ENCODE measurements around the gene MTNR1B. TPM values are rescaled to one million over a fixed set of nuclear protein-coding genes. Genes with fewer than 3 reads are reported as not detected.

Gene MTNR1B
- total RNA-seq, 1 donor from 2014 or later: not detected

- DNase-seq (ENCODE audit: low read depth) (peak; percentile 35), FAIRE-seq (no peak)
- Histone ChIP-seq H3K36me3 (ENCODE audit: control insufficient read depth, insufficient read depth, low read length) (no peaks in the 10 kb centered on the region), H3K4me3 (ENCODE audit: low read depth, low read length) (no peak overlapping the region), H3K27me3 (ENCODE audit: control insufficient read depth, insufficient read depth, low read length) (no peaks in the 10 kb centered on the region)
- TF ChIP-seq, protein P1, sequence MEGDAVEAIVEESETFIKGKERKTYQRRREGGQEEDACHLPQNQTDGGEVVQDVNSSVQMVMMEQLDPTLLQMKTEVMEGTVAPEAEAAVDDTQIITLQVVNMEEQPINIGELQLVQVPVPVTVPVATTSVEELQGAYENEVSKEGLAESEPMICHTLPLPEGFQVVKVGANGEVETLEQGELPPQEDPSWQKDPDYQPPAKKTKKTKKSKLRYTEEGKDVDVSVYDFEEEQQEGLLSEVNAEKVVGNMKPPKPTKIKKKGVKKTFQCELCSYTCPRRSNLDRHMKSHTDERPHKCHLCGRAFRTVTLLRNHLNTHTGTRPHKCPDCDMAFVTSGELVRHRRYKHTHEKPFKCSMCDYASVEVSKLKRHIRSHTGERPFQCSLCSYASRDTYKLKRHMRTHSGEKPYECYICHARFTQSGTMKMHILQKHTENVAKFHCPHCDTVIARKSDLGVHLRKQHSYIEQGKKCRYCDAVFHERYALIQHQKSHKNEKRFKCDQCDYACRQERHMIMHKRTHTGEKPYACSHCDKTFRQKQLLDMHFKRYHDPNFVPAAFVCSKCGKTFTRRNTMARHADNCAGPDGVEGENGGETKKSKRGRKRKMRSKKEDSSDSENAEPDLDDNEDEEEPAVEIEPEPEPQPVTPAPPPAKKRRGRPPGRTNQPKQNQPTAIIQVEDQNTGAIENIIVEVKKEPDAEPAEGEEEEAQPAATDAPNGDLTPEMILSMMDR (IDR thresholded peaks at IDR 0.05; ENCODE audit: insufficient read depth, low read length, severe bottlenecking): no peak
These were observed 37.6 kb upstream of the MTNR1B start for GRCh38 chr11:92931746-92932422.

DNA sequence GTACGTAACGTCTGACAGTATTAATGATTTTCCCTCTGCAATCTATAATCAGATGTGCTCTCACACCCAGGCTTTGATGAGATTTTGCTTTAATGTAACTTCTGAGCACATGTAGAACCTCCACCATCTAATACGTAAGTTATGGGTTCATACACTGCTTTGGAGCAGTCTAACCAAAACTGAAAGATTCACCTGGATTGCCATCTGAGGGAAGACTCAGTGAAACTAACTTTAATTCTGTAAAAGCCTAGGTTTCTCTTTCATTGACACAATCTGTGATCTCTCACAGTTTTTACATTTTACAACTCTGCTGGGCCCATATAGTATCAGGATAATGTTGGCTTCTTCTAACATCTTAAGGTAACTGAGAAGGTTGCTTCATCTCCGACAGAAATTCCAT lies 30.1 kb upstream of the MTNR1B start:
- no peak for FAIRE-seq
- DNase-seq (ENCODE audit: low read depth): no peak
- TF ChIP-seq, protein P1 (IDR thresholded peaks at IDR 0.05; ENCODE audit: insufficient read depth, low read length, severe bottlenecking): no peak

GRCh38 chr11:92941676-92942571 lies 27.5 kb upstream of the MTNR1B start:
- Histone ChIP-seq H3K4me3 (ENCODE audit: low read depth, low read length) (no peak overlapping the region), H3K27me3 (ENCODE audit: control insufficient read depth, insufficient read depth, low read length) (no peaks in the 10 kb centered on the region), H3K36me3 (ENCODE audit: control insufficient read depth, insufficient read depth, low read length) (no peaks in the 10 kb centered on the region)
- TF ChIP-seq, protein P1 (IDR thresholded peaks at IDR 0.05; ENCODE audit: insufficient read depth, low read length, severe bottlenecking): peak; percentile 69
- FAIRE-seq (no peak), DNase-seq (ENCODE audit: low read depth) (peak; percentile 28)

More for the DNA sequence above, 30.1 kb upstream of the MTNR1B start:
- Histone ChIP-seq H3K27me3 (ENCODE audit: control insufficient read depth, insufficient read depth, low read length) (no peaks in the 10 kb centered on the region), H3K36me3 (ENCODE audit: control insufficient read depth, insufficient read depth, low read length) (no peaks in the 10 kb centered on the region), H3K4me3 (ENCODE audit: low read depth, low read length) (no peak overlapping the region)

- FAIRE-seq: no peak
These were observed 22.7 kb upstream of the MTNR1B start for GRCh38 chr11:92946707-92947106.

GRCh38 chr11:92948116-92948515 lies 21.3 kb upstream of the MTNR1B start:
- TF ChIP-seq, protein P1 (IDR thresholded peaks at IDR 0.05; ENCODE audit: insufficient read depth, low read length, severe bottlenecking): no peak
- Histone ChIP-seq H3K27me3 (ENCODE audit: control insufficient read depth, insufficient read depth, low read length) (no peaks in the 10 kb centered on the region), H3K36me3 (ENCODE audit: control insufficient read depth, insufficient read depth, low read length) (no peaks in the 10 kb centered on the region), H3K4me3 (ENCODE audit: low read depth, low read length) (no peak overlapping the region)
- no peak for DNase-seq (ENCODE audit: low read depth)
- FAIRE-seq: no peak

More at GRCh38 chr11:92946707-92947106, 22.7 kb upstream of the MTNR1B start:
- Histone ChIP-seq H3K27me3 (ENCODE audit: control insufficient read depth, insufficient read depth, low read length) (no peaks in the 10 kb centered on the region), H3K4me3 (ENCODE audit: low read depth, low read length) (no peak overlapping the region), H3K36me3 (ENCODE audit: control insufficient read depth, insufficient read depth, low read length) (no peaks in the 10 kb centered on the region)
- TF ChIP-seq, protein P1 (IDR thresholded peaks at IDR 0.05; ENCODE audit: insufficient read depth, low read length, severe bottlenecking): no peak
- DNase-seq (ENCODE audit: low read depth): no peak
